ENCODE measurements around the gene MS4A15.

The MS4A15 gene

GRCh38 chr11:60791153-60791933 lies 34.7 kb downstream of the MS4A15 start:
- TF ChIP-seq ZFX (IDR thresholded peaks at IDR 0.05; ENCODE audit: borderline replicate concordance): no peak
- TF ChIP-seq CTCF (IDR thresholded peaks at IDR 0.05): no peak
- H3K27ac ChIP-seq: no peak overlapping the region

DNA sequence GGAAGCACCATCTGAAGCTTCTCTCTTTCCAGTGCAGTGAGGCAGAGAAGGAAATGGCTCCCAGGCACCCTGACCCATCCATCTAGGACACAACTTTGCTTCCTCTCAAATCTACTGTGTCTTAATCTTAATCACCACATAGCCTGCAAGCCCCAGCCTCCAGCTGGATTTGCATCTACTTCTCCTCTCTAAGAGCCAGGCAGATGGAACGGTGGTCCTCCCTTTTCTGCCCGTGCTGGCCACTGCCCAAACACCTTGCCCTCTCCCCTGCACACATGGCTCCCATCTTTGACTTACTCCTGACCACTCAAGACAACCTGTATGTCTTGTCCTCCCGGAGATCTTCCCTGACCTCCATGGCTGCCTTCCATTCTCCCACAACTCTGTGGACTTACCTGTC lies 35.9 kb downstream of the MS4A15 start:
- TF ChIP-seq ZFX (IDR thresholded peaks at IDR 0.05; ENCODE audit: borderline replicate concordance) (no peak), CTCF (IDR thresholded peaks at IDR 0.05) (no peak)
- no peak overlapping the region for H3K27ac ChIP-seq

DNA sequence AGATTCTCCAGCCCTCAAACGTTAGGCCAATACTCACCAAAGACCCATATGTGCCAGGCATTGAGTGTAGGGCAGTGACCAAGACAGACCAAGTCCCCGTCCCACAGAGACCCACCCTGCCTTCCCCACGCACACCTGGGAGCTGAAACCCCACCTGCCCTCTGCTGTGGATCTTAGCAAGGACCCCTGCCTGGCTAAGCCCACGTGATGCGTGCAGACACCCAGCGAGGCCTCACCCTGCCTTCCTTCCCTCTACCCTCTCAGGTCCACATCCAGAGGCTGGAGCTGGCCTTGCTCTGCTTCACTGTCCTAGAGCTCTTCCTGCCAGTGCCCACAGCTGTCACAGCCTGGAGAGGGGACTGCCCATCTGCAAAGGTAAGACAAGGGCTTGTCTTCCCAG lies 38.6 kb downstream of the MS4A15 start:
- TF ChIP-seq ZFX (IDR thresholded peaks at IDR 0.05; ENCODE audit: borderline replicate concordance): no peak
- TF ChIP-seq CTCF (IDR thresholded peaks at IDR 0.05): no peak
- H3K27ac ChIP-seq: no peak overlapping the region

DNA sequence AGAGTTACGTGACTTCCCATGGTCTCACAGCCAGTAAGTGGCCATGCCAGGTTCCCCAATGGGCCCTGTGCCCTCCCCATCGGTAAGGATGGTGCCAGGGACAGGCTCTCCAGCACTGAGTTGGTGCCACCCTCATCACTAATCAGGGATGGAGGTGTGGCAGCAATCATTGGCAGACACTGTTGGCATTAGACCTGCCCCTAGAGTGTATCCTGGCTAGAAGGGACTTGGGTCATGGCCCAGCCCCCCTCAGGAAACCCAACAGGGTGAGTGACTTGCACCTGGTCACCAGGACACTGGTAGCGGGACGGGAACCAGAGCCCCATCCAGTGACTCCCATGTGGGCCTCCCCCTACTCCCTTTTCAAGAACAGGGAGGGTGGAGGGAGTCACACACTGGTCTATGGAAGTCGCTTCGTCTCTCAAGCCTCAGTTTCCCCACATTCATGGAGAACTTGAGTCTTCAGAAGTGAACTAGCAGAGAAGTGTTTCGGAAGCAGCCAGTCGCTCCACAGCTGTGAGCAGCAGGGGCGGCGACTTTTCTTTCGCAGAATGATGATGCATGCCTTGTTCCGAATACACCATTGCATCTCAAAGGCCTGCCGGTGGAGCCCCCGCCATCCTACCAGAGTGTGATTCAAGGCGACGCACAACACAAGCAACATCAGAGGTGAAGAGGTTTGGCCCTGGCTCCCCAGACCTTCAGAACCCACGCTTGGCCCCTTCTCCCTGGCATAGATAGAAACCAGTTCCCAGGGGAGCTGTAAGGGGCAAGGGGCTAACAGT lies 41.4 kb downstream of the MS4A15 start:
- no peak overlapping the region for H3K27ac ChIP-seq
- TF ChIP-seq ZFX (IDR thresholded peaks at IDR 0.05; ENCODE audit: borderline replicate concordance) (no peak), CTCF (IDR thresholded peaks at IDR 0.05) (no peak)

DNA sequence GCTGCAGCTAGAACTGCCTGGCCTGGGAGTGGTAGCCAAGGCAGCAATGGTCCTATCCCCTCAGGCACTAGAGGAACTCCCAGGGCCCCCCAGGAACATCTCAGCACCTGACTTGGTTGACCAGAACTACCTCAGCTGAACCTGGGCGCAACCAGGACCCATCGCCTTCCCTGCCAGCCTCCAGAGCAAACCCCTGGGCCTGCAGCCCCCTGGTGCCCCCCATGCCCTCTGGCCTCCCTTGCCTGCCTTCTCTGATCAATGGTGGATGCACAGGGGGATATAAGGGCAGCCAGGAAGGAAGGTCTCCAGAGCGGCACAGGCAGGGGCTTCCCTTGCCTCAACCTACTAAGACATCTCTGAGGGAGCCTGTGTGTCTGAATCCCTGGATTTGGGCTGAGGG lies 42.0 kb downstream of the MS4A15 start:
- TF ChIP-seq ZFX (IDR thresholded peaks at IDR 0.05; ENCODE audit: borderline replicate concordance) (no peak), CTCF (IDR thresholded peaks at IDR 0.05) (no peak)
- no peak overlapping the region for H3K27ac ChIP-seq

GRCh38 chr11:60801194-60801593 lies 44.5 kb downstream of the MS4A15 start:
- TF ChIP-seq CTCF (IDR thresholded peaks at IDR 0.05) (no peak), ZFX (IDR thresholded peaks at IDR 0.05; ENCODE audit: borderline replicate concordance) (no peak)
- no peak overlapping the region for H3K27ac ChIP-seq

Data from 22Rv1 (cell line).